OCI-LY7 (cell line): ENCODE measurements around the gene GPR31.

Source experiments
- CTCF ChIP-seq: fragments of 200-600 bp; sonication (generic); conservative IDR thresholded peaks from 2 replicates; pipeline ENCODE4 v1.5.1; 2014; ENCODE audit warnings: mild to moderate bottlenecking, antibody characterized with exemption, low read length, moderate library complexity, mixed read lengths
- EZH2phosphoT487 ChIP-seq: fragments of 200-600 bp; sonication (generic); IDR thresholded peaks from 2 replicates; pipeline ENCODE4 v1.6.1; 2018; ENCODE audit warnings: low read depth, borderline replicate concordance, mild to moderate bottlenecking, mixed run types, antibody characterized with exemption, low read length, moderate library complexity, mixed read lengths

GRCh38 chr6:167124753-167125152, 33.0 kb downstream of the GPR31 start:
- TF ChIP-seq CTCF (no peak), EZH2phosphoT487 (no peak)
